BJ (cell line): ENCODE data around the gene BMP2. TPM values are rescaled to one million over a fixed set of nuclear protein-coding genes. Genes with fewer than 3 reads are reported as not detected.
A peak's percentile ranks its signal among the peaks of the same experiment; 100 is the strongest.

Source experiments
- CTCF ChIA-PET: fragments of 350-600 bp; formaldehyde crosslinking; extraction: SDS; loops from one replicate; lab custom pipeline; 2021; ENCODE audit warnings: antibody characterized with exemption, inconsistent platforms; lab: Yijun Ruan, JAX
- POLR2A ChIA-PET: fragments of 300-600 bp; sonication (Branson Sonifier 250); formaldehyde crosslinking; extraction: SDS; loops from one replicate; lab custom pipeline; 2021; ENCODE audit warnings: antibody characterized with exemption; lab: Charles Lee
- DNase-seq: peaks from one replicate; pipeline ENCODE4 v3.0.0-alpha.2; 2011; ENCODE audit warnings: low read depth
- H3K27me3 ChIP-seq: 2 replicates; pipeline ENCODE4 v1.6.0; 2011; ENCODE audit warnings: low read length; ENCODE audit not compliant: control insufficient read depth, insufficient read depth
- H3K36me3 ChIP-seq: 2 replicates; pipeline ENCODE4 v1.5.1; 2011; ENCODE audit warnings: low read length; ENCODE audit not compliant: control insufficient read depth, insufficient read depth
- H3K4me3 ChIP-seq: 2 replicates; pipeline ENCODE4 v1.5.1; 2011; ENCODE audit warnings: low read depth, mild to moderate bottlenecking, control low read depth, low read length
- CTCF ChIP-seq: IDR thresholded peaks from 2 replicates; pipeline ENCODE4 v1.5.1; 2011; ENCODE audit warnings: low read depth, mild to moderate bottlenecking, control low read depth, inconsistent platforms, low read length, moderate library complexity; ENCODE audit not compliant: insufficient read depth
- polyA plus RNA-seq: library from polyadenylated mRNA; depleted of rRNA; stranded (reverse); fragments of >200 nt; gene quantifications from 2 replicates; pipeline ENCODE4 v1.2.3, GENCODE V29; 2011

Gene BMP2
- polyA plus RNA-seq, 1 experiment = 0.07 TPM

DNA sequence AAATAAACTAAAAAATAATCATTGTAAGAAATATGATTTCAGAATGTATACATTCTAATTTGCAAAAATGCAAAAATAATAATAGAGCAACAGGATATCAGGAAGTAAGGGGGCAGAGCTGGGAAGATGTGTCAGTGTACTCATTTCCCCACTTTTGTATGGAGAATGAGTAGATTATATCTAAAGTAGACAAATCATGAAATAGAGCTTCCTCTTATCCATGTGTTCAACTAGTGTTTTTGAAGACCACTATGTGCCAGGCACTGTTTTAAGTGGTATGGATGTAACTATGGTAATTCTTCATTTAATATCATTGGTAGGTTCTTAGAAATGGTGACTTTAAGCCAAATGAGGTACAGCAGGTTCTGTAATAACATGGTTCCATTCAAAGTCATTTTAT is 17.0 kb upstream of the BMP2 start:
- DNase-seq = no peak
- Histone ChIP-seq H3K36me3 (no peaks in the 10 kb centered on the region), H3K27me3 (no peaks in the 10 kb centered on the region), H3K4me3 (no peak overlapping the region)
- CTCF ChIA-PET = interaction anchor here (1.2 kb wide), 1 partner anchor 16 kb away, joined by 3 read pairs; no protein-coding TSS in a partner anchor
- no peak for TF ChIP-seq CTCF
- POLR2A ChIA-PET = no interaction called here

GRCh38 chr20:6756693-6757595 is 10.5 kb upstream of the BMP2 start:
- TF ChIP-seq CTCF = no peak
- Histone ChIP-seq H3K27me3 (no peaks in the 10 kb centered on the region), H3K36me3 (no peaks in the 10 kb centered on the region), H3K4me3 (no peak overlapping the region)
- DNase-seq = no peak
- POLR2A ChIA-PET = no interaction called here
- CTCF ChIA-PET = interaction anchor here (0.7 to 3.3 kb wide), 2 partner anchors 9 to 174 kb away, joined by 3 to 16 read pairs; partner anchors contain the start of gene BMP2

- ChIA-PET POLR2A (no interaction called here), CTCF (interaction anchor here (2.0 to 3.0 kb wide), 3 partner anchors 8 to 522 kb away, joined by 10 to 16 read pairs (median 14); no protein-coding TSS in a partner anchor)
- Histone ChIP-seq H3K36me3 (no peaks in the 10 kb centered on the region), H3K4me3 (no peak overlapping the region), H3K27me3 (peaks cover 7% of the 10 kb centered on the region)
- no peak for DNase-seq
- TF ChIP-seq CTCF = no peak
Measured at GRCh38 chr20:6764619-6765018, 2.9 kb upstream of the BMP2 start.

GRCh38 chr20:6765469-6766058 is 1.9 kb upstream of the BMP2 start:
- POLR2A ChIA-PET = no interaction called here
- peaks cover 10% of the 10 kb centered on the region for H3K27me3 ChIP-seq
- H3K4me3 ChIP-seq = no peak overlapping the region
- DNase-seq = peak; percentile 27
- TF ChIP-seq CTCF = peak; percentile 52
- H3K36me3 ChIP-seq = no peaks in the 10 kb centered on the region
- CTCF ChIA-PET = interaction anchor here (0.6 to 3.0 kb wide), 13 partner anchors 9 to 1171 kb away, joined by 3 to 16 read pairs (median 3); no protein-coding TSS in a partner anchor

- TF ChIP-seq CTCF = no peak
- Histone ChIP-seq H3K27me3 (peaks cover 14% of the 10 kb centered on the region), H3K4me3 (no peak overlapping the region), H3K36me3 (no peaks in the 10 kb centered on the region)
- no peak for DNase-seq
- POLR2A ChIA-PET = no interaction called here
- CTCF ChIA-PET = interaction anchor here (0.5 to 3.0 kb wide), 15 partner anchors 9 to 1170 kb away, joined by 3 to 16 read pairs (median 3); no protein-coding TSS in a partner anchor
Measured at GRCh38 chr20:6766433-6766832, 1.1 kb upstream of the BMP2 start.
